GM12878 (cell line): Measurements from ENCODE around the gene DOK7.

Experiments
- BCL3 ChIP-seq: IDR thresholded peaks from 2 replicates; pipeline ENCODE4 v1.6.1; 2011; ENCODE audit warnings: borderline replicate concordance, low read depth, mild to moderate bottlenecking, moderate library complexity, low read length; ENCODE audit not compliant: insufficient read depth, poor library complexity, severe bottlenecking
- CHD2 ChIP-seq: IDR thresholded peaks from 2 replicates; pipeline ENCODE4 v1.6.1; 2011; ENCODE audit warnings: low read depth, low read length, improper control_type of control experiment, borderline replicate concordance
- CREM ChIP-seq: IDR thresholded peaks from 2 replicates; pipeline ENCODE4 v1.6.1; 2014; ENCODE audit warnings: antibody characterized with exemption, low read depth
- CTCF ChIP-seq, 3 experiments: IDR thresholded peaks in 2 of 3; conservative IDR thresholded peaks in 1 of 3; 2 replicates each; pipeline ENCODE4 v1.5.1; 2011; ENCODE audit warnings: low read depth in 3 of 3, low read length in 3 of 3, mild to moderate bottlenecking in 3 of 3, control low read depth in 2 of 3, moderate library complexity in 2 of 3, inconsistent platforms in 1 of 3, mixed read lengths in 1 of 3; ENCODE audit not compliant: control insufficient read depth in 2 of 3, insufficient read depth in 1 of 3; ENCODE audit errors: extremely low read depth in 1 of 3
- EP300 ChIP-seq, 2 experiments: fragments of 150-350 bp in 1 of 2; IDR thresholded peaks; 2 replicates each; pipeline ENCODE4 v1.6.1; 2011 to 2012; ENCODE audit warnings: low read depth in 2 of 2, low read length in 2 of 2, borderline replicate concordance in 1 of 2, improper control_type of control experiment in 1 of 2, inconsistent platforms in 1 of 2; ENCODE audit not compliant: control insufficient read depth in 1 of 2
- EZH2 ChIP-seq: IDR thresholded peaks from 2 replicates; pipeline ENCODE4 v1.6.1; 2012; ENCODE audit warnings: low read depth, mild to moderate bottlenecking, control low read depth, inconsistent platforms, low read length, borderline replicate concordance; ENCODE audit not compliant: control insufficient read depth
- FOXM1 ChIP-seq: IDR thresholded peaks from 2 replicates; pipeline ENCODE4 v1.6.1; 2012; ENCODE audit warnings: low read depth, mild to moderate bottlenecking, inconsistent platforms, low read length, moderate library complexity
- JUNB ChIP-seq: IDR thresholded peaks from 2 replicates; pipeline ENCODE4 v1.6.1; 2016; ENCODE audit warnings: antibody characterized with exemption, mild to moderate bottlenecking
- MEF2B ChIP-seq: fragments of 450-650 bp; IDR thresholded peaks from 2 replicates; pipeline ENCODE4 v1.6.1; 2018; ENCODE audit warnings: mild to moderate bottlenecking, moderate library complexity; ENCODE audit not compliant: partially characterized antibody, poor library complexity, severe bottlenecking
- PRDM15 ChIP-seq: fragments of 450-650 bp; formaldehyde crosslinking; IDR thresholded peaks from 2 replicates; pipeline ENCODE4 v1.4.0; 2020; ENCODE audit warnings: mild to moderate bottlenecking, moderate library complexity
- RELB ChIP-seq: fragments of 450-650 bp; IDR thresholded peaks from 2 replicates; pipeline ENCODE4 v1.6.1; 2017; ENCODE audit warnings: low read depth, mild to moderate bottlenecking, moderate library complexity

- no peak for TF ChIP-seq CTCF (IDR thresholded peaks at IDR 0.05 in 2 of 3, conservative IDR thresholded peaks at IDR 0.05 in 1 of 3; ENCODE audit: control insufficient read depth in 2 of 3, extremely low read depth in 1 of 3, insufficient read depth in 1 of 3, low read depth in 3 of 3, low read length in 3 of 3)
- TF ChIP-seq CREM: no peak
- TF ChIP-seq EP300 (IDR thresholded peaks at IDR 0.05; ENCODE audit: borderline replicate concordance in 1 of 2, control insufficient read depth in 1 of 2, low read depth in 2 of 2, low read length in 2 of 2): no peak
- TF ChIP-seq PRDM15 (CRISPR knock-in tag): no peak
- no peak for TF ChIP-seq MEF2B
- TF ChIP-seq JUNB: no peak
- no peak for TF ChIP-seq EZH2
- no peak for TF ChIP-seq FOXM1
- no peak for TF ChIP-seq CHD2
- no peak for TF ChIP-seq RELB
- TF ChIP-seq BCL3: no peak
Measured at GRCh38 chr4:3422241-3422801, 40.8 kb upstream of the DOK7 start.
